Endodermal cell (in vitro differentiated cells): ENCODE results near the gene ABCA4. TPM values are rescaled to one million over a fixed set of nuclear protein-coding genes. Genes with fewer than 3 reads are reported as not detected.
"Not testable (repeated sequence)": the region's sequence is repeated elsewhere in the genome, so short reads cannot be mapped to it uniquely, and the experiment has no call there.

ENCODE experiments used
- DNase-seq: peaks from one replicate; pipeline ENCODE4 v3.0.0-alpha.2; 2017
- H3K27ac ChIP-seq: 2 replicates; pipeline ENCODE4 v1.5.1; 2013; ENCODE audit warnings: mild to moderate bottlenecking, low read depth, low read length, moderate library complexity
- H3K27me3 ChIP-seq: 2 replicates; pipeline ENCODE4 v1.6.1; 2013; ENCODE audit warnings: mild to moderate bottlenecking, low read length, moderate library complexity; ENCODE audit not compliant: insufficient read depth, control insufficient read depth, poor library complexity, severe bottlenecking
- H3K36me3 ChIP-seq: 2 replicates; pipeline ENCODE4 v1.7.0; 2013; ENCODE audit warnings: mild to moderate bottlenecking, low read length, moderate library complexity; ENCODE audit not compliant: control insufficient read depth, insufficient read depth
- H3K4me1 ChIP-seq: one replicate; pipeline ENCODE4 v1.7.0; 2013; ENCODE audit warnings: low read length; ENCODE audit not compliant: control insufficient read depth, insufficient read depth
- H3K4me3 ChIP-seq: 2 replicates; pipeline ENCODE4 v1.5.1; 2013; ENCODE audit warnings: mild to moderate bottlenecking, low read length, moderate library complexity
- H3K9ac ChIP-seq: 2 replicates; pipeline ENCODE4 v1.6.1; 2013; ENCODE audit warnings: mild to moderate bottlenecking, low read length, moderate library complexity; ENCODE audit not compliant: poor library complexity, severe bottlenecking; ENCODE audit errors: extremely low read depth
- H3K9me3 ChIP-seq: 2 replicates; pipeline ENCODE4 v1.6.1; 2013; ENCODE audit warnings: mild to moderate bottlenecking, low read length, moderate library complexity; ENCODE audit not compliant: control insufficient read depth
- H3K27ac Mint-ChIP-seq: 2 replicates; pipeline ENCODE4 v1.8.0; 2020; ENCODE audit warnings: mixed read lengths
- H3K27me3 Mint-ChIP-seq: 2 replicates; pipeline ENCODE4 v1.8.0; 2021; ENCODE audit warnings: mild to moderate bottlenecking, mixed read lengths; ENCODE audit not compliant: insufficient read depth
- H3K36me3 Mint-ChIP-seq: 2 replicates; pipeline ENCODE4 v1.8.0; 2020; ENCODE audit warnings: low read depth, mixed read lengths
- H3K4me1 Mint-ChIP-seq: 2 replicates; pipeline ENCODE4 v1.8.0; 2020; ENCODE audit warnings: mixed read lengths
- H3K4me3 Mint-ChIP-seq: 2 replicates; pipeline ENCODE4 v1.8.0; 2020; ENCODE audit warnings: mild to moderate bottlenecking, moderate library complexity, mixed read lengths
- H3K9me3 Mint-ChIP-seq: 2 replicates; pipeline ENCODE4 v1.8.0; 2020; ENCODE audit warnings: mild to moderate bottlenecking, mixed read lengths
- CTCF ChIP-seq: fragments of 200-600 bp; sonication (generic); conservative IDR thresholded peaks from 2 replicates; pipeline ENCODE4 v1.5.0; 2021; ENCODE audit warnings: antibody characterized with exemption, mild to moderate bottlenecking
- WGBS, 2 experiments: methylation state at CpG; one replicate each; pipeline versions ENCODE4 v1.1.5 to v1.1.7; 2013; ENCODE audit warnings: missing lambda C conversion rate in 2 of 2, mixed read lengths in 1 of 2; ENCODE audit not compliant: insufficient coverage in 1 of 2, insufficient read length in 1 of 2; 5-methylcytosine and 5-hydroxymethylcytosine counted together
- total RNA-seq, 2 donors: library from RNA; stranded (reverse); fragmentation: NEBNext Ultra II Directional in 1 of 2; extraction: Animal tissue kit (Norgen Biotek cat#: 25700) in 1 of 2; gene quantifications; 2 replicates in 1 of 2; 3 replicates in 1 of 2; pipeline ENCODE4 v1.2.1, GENCODE V29; 2021

The ABCA4 gene
- total RNA-seq, 2 donors from 2014 or later, result 1.6 to 1.7 TPM

GRCh38 chr1:93958032-93958725 lies 162.8 kb downstream of the ABCA4 start:
- WGBS, 2 experiments, result 87 to 100% methylated on average over 1 of the region's 1 CpG
- Mint-ChIP-seq H3K4me3 (no peak overlapping the region), H3K27me3 (peaks cover 6% of the 10 kb centered on the region), H3K36me3 (no peaks in the 10 kb centered on the region), H3K27ac (no peak overlapping the region), H3K4me1 (no peaks in the 10 kb centered on the region), H3K9me3 (peaks cover 38% of the 10 kb centered on the region)
- DNase-seq, result no peak
- H3K27ac ChIP-seq, result no peak overlapping the region
- H3K9me3 ChIP-seq, result peaks cover 15% of the 10 kb centered on the region
- H3K27me3 ChIP-seq, result no peaks in the 10 kb centered on the region
- no peak for TF ChIP-seq CTCF
- no peaks in the 10 kb centered on the region for H3K4me1 ChIP-seq
- no peak overlapping the region for H3K9ac ChIP-seq
- H3K4me3 ChIP-seq, result no peak overlapping the region
- H3K36me3 ChIP-seq, result no peaks in the 10 kb centered on the region

GRCh38 chr1:93955765-93956164 lies 165.2 kb downstream of the ABCA4 start:
- Mint-ChIP-seq H3K4me1 (no peaks in the 10 kb centered on the region), H3K36me3 (no peaks in the 10 kb centered on the region), H3K4me3 (no peak overlapping the region), H3K27me3 (peaks cover 9% of the 10 kb centered on the region), H3K9me3 (peaks cover 61% of the 10 kb centered on the region), H3K27ac (no peak overlapping the region)
- Histone ChIP-seq H3K4me3 (no peak overlapping the region), H3K36me3 (no peaks in the 10 kb centered on the region), H3K9me3 (peaks cover 26% of the 10 kb centered on the region), H3K27ac (no peak overlapping the region), H3K27me3 (no peaks in the 10 kb centered on the region), H3K9ac (no peak overlapping the region), H3K4me1 (no peaks in the 10 kb centered on the region)
- 75% methylated on average over 1 of the region's 1 CpG; no CpG with 5 or more reads in 1 of the 2 experiments for WGBS, 2 experiments
- DNase-seq, result no peak
- TF ChIP-seq CTCF, result no peak

- 91 to 100% methylated on average over 1 of the region's 2 CpGs for WGBS, 2 experiments
- not testable (repeated sequence) for H3K36me3 Mint-ChIP-seq
Observed at GRCh38 chr1:93947002-93947686, 173.8 kb downstream of the ABCA4 start.

More at GRCh38 chr1:93947002-93947686, 173.8 kb downstream of the ABCA4 start:
- H3K36me3 ChIP-seq, H3K27ac Mint-ChIP-seq, H3K4me1 ChIP-seq, H3K9ac ChIP-seq, H3K27me3 Mint-ChIP-seq, H3K27me3 ChIP-seq, H3K27ac ChIP-seq, H3K4me3 ChIP-seq, DNase-seq, H3K4me1 Mint-ChIP-seq, H3K4me3 Mint-ChIP-seq: not testable (repeated sequence)
- peaks cover 32% of the 10 kb centered on the region for H3K9me3 Mint-ChIP-seq
- H3K9me3 ChIP-seq, result peaks cover 23% of the 10 kb centered on the region

Other genes starting within 250 kb of the ABCA4 start
- 10 to 100 TPM; 56.2 to 74.7 TPM for gene DNTTIP2, start 241.9 kb downstream of the ABCA4 start, total RNA-seq
- gene GCLM, start 211.7 kb downstream of the ABCA4 start, total RNA-seq, result 10 to 100 TPM; 14.0 to 19.4 TPM
- gene ARHGAP29, start 116.4 kb upstream of the ABCA4 start, total RNA-seq, result 10 to 100 TPM; 31.5 to 38.9 TPM